GOT3 (cell line): ENCODE data around the gene PROSER2.
A peak's percentile ranks its signal among the peaks of the same experiment; 100 is the strongest.

ENCODE experiments used
- DNase-seq: peaks from one replicate; lab custom pipeline; 2025; ENCODE audit warnings: mixed read lengths; lab: John Stamatoyannopoulos, UW

PROSER2 gene

DNA sequence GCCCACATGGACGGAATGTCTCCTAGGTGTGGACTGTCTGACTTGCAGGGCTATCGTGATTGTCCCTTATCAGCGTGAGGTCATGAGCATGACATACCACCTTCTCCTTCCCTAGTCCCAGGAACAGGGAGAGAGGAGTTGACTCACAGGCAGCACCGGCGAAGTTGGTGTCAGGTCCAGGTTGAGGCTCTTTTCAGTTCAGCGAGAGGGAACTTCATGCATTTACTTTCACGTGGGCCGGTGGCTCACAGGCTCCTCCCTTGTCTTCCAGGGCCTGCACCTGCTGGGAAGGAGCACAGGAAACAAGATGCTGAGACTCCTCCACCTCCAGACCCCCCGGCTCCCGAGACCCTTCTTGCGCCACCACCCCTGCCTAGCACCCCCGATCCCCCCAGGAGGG, 46.1 kb downstream of the PROSER2 start:
- DNase-seq, result no peak

DNA sequence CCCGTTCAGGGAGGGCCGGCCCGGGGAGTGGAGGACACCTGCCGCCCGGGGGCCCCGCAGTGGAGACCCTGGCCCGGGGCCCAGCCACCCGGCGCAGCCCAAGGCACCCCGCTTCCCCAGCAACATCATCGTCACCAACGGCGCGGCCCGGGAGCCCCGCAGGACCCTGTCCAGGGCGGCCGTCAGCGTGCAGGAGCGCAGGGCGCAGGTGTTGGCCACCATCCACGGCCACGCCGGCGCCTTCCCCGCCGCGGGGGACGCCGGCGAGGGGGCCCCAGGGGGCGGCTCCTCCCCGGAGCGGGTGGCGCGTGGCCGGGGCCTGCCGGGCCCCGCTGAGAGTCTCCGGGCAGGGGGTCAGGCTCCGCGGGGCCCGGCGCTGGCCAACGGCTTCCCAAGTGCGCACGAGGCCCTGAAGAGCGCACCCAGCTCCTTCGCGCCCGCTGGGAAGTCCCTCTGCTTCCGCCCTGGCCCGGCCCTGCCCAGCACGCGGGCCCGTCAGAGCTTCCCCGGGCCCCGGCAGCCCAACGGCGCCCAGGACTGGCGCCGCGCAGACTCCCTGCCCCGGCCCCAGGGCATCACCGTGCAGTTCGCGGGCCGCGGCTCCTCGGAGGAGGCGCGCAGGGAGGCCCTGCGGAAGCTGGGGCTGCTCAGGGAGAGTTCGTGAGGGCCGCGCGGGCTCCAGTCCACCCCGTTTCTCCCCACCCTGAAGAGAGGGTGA, 46.7 kb downstream of the PROSER2 start:
- no peak for DNase-seq

DNA sequence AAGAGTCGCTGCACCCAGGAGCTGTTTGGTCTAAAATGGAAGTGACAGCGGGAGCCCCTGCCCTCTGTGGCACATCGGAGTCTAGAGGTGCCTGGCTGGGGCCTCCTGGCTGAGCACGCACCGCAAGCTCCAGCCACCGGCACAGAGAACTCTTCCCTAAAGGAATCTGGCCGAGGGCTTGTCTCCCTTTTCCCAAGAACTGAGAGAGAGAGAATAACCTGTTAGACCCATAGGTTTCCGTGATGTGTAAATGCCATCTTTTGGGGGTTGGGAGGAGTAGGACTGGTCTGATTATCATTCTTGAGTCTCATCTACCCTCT, 47.3 kb downstream of the PROSER2 start:
- DNase-seq, result no peak

DNA sequence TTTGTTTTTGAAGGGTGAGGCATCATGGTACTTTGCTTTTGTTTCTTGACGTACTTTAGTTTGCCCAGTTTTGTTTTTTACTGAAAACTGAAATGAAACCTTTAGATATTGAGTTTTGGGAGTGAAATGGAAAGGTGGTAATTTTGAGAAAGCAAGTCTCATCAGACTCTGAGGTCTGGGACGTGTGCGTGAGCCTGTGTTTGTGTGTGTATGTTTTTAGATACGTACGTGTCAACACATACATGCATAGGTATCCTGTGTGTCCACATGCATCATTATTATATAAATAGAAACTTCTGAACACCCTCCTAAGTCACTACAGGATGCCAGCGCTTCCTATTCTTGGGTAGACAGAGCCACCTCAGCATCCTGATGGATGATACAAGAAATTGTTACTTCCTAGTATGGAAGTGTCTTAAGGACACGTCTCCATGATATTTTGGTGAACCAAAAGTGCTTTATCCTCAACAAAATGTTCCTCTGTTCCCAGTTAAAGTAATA, 47.8 kb downstream of the PROSER2 start:
- no peak for DNase-seq

DNA sequence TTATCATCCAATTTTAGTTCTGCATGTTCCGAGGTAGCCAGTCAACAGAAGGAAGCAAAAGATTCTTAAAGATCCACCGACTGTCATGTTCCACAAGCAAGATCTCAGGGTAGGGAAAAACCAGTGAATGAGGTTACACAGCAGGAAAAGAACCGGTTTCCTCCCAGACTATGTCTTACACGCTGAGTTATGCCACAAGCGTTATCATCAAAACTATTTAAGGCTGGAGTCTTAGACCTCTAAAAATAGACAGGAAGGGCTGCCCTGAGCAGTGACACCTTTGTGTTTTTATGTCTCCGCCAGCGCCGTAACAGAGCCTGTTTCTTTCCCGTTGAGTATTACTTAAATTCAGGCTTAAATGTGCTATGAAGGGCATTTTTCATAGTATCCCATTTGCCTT, 48.3 kb downstream of the PROSER2 start:
- DNase-seq, result no peak

DNA sequence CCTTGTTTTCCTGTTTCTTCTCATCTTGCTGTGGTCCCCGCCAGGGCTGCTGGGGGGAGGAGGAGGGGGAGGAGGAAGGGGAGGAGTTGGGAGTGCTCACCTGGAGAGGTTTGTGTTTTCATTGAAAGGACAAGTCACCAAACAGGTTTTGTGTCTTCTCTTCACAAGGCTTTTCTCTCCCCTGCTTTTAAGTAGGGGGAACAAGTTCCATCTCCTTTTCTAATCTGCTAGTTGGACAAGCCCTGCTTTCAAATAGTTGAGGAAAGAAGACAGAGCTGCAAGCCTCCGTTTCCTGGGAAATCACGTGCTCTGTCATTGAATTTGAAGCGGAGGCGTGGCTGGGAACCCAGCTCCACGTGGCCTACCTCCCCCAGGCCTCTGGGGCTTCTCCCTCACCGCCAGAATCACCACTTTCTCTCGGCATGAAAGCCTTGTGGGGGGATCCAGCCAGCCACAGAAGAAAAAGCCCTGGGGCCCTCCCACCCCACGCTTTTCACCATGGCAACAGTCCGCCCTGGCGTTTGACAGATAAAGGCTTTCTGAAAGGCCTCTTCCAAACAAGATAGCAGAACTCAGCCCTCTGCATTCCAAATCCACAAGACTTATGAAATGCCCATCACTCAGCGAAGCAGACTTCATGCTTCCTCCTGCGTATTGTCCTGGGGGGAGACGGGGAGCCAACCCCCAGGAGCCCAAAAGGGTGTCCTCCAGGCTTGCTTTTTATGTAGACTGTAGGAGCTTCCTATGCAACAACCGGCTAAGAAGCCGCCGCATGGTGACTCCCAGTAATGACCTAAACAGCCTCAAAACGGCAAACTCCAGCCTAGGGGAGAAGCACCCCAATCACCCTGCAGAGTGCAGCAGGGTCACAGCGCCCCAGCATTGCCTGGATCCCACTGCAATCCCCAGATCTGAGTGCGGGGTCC, 51.7 kb downstream of the PROSER2 start:
- DNase-seq, result no peak

DNA sequence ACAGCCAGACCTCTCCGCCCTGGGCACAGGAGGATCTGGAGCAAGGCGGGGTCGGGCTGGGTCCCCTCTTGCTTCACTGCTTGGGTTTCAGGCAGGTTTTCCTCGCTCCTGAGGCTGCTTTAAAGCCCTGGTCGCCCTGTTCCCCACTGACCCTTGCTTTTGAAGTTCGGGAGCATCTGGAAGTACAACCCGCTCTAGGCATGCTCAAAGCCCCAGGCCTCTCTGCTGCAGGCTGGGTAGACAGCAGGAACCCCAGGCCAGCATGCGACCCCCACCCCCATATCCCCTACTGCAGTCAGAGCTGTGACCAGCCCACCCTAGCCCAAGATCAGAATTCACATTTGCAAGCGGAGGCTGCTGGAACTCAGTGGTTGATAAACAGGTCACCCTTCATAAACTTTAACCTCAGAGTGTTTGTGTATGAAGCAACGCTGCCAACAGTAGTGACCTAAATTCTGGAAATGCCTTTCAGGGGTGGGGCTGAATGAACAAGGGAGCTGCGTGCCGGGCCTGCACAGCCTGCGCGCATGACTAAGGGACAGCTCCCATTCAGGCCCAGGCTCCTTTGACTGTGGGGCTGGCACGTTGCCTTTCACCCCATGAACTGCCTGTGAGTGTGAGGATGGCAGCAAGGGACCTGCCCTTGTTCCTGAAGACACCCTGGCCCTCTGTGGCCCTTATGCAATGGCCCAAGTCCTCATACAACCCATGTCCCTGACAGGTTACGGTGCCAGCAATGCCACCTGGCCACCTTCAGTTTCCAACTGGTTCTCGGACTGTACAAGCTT, 52.5 kb downstream of the PROSER2 start:
- DNase-seq, result peak; percentile 45

DNA sequence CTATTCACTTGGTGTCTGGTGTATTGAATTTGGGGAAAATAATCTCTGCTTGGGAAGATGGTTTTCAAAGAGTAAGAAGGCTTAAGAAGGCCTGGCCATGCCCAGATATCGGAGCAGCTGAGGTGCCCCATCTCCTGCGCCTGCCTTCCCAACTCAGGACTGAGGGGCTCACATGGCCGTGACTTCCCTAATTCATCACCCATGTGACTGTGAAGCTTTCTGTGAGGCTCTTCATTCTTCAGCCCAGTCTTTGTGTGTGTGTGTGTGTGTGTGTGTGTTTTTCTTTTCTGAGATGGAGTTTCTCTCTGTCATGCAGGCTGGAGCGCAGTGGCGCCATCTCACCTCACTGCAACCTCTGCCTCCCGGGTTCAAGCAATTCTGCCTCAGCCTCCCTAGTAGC, 53.2 kb downstream of the PROSER2 start:
- DNase-seq, result no peak

DNA sequence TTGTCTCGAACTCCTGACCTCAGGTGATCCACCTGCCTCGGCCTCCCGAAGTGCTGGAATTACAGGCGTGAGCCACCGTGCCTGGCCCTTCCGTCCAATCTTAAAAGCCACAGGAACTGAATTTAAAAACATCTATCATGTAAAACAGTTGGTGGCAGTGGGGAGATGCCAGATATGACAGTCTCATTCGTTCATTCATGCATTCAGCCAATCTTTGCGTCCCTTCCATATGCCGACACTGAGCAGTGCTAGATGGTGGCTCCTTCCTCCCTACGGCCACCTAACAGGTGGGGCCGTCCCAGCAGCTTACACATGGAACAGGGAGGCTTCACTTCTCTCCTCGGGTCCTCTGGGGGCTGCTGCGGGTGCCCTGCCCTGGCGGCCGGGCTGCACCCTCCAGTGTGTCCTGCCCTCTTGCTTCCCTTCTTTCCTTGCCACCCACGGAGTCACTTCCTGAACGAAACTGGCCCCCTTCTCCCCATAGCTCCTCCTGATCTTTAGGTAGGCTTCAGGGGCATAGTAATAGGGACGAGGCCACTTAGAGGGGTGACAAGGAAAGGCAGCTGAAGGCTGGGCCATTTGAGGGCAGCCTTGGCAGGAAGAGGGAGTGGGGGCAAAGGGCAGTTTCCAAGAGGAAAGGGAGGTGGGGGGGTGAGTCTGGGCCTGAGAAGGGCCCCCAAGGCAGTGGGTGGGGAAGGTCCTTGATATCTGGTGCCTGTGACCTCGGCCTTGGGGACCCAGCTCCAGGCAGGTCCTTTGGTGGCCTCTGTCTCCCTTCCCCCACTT, 53.8 kb downstream of the PROSER2 start:
- no peak for DNase-seq

DNA sequence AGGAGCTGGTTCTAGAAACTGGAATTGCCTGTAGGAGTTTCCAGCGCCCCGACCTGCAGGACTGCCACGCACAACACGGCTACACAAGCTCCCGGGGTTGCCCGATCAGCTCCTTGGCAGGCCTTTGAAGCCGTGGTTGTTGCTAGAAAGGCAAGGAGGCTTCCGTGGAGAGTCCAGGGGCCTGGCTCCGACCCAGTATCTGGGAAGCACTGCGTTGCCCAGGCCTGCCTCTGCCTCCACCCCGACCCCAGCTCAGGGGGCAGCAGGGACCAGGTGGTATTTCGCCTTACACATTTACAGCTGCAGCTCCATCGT, 54.4 kb downstream of the PROSER2 start:
- DNase-seq, result no peak

DNA sequence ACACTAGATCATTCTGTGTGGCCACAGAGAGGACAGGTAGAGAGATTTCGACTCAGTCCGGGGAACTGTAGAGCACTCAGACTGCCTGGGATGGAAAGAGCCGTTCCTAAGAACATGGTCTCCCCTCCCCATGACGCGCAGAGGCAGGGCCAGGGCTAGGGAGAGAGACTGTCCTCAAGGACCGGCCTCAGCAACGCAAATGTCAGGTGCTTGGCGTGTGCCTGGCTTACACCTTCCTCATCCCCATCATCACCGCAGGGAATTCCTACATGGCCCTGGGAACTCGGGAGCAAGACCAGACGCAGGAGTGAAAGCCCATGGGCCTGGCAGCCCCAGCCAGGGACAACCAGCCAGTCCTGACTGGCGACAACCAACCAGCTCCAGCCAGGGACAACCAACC, 55.6 kb downstream of the PROSER2 start:
- no peak for DNase-seq

DNA sequence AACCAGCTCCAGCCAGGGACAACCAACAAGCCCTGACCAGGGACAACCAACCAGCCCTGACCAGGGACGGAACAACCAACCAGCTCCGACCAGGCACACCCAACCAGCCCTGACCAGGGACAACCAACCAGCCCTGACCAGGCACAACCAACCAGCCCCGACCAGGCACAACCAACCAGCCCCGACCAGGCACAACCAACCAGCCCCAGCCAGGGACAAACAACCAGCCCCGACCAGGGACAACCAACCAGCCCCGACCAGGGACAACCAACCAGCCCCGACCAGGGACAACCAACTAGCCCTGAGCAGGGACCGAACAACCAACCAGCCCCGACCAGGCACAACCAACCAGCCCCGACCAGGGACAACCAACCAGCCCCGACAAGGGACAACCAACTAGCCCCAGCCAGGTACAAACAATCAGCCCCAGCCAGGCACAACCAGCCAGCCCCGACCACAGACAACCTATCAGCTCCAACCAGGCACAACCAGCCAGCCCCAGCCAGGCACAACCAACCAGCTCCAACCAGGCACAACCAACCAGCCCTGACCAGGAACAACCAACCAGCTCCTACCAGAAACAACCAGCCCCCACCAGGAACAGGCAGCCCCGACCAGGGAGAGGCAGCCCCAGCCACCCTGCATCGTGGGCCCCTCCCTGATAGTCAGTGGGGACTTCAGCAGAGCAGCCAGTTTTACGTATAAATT, 56.4 kb downstream of the PROSER2 start:
- no peak for DNase-seq

DNA sequence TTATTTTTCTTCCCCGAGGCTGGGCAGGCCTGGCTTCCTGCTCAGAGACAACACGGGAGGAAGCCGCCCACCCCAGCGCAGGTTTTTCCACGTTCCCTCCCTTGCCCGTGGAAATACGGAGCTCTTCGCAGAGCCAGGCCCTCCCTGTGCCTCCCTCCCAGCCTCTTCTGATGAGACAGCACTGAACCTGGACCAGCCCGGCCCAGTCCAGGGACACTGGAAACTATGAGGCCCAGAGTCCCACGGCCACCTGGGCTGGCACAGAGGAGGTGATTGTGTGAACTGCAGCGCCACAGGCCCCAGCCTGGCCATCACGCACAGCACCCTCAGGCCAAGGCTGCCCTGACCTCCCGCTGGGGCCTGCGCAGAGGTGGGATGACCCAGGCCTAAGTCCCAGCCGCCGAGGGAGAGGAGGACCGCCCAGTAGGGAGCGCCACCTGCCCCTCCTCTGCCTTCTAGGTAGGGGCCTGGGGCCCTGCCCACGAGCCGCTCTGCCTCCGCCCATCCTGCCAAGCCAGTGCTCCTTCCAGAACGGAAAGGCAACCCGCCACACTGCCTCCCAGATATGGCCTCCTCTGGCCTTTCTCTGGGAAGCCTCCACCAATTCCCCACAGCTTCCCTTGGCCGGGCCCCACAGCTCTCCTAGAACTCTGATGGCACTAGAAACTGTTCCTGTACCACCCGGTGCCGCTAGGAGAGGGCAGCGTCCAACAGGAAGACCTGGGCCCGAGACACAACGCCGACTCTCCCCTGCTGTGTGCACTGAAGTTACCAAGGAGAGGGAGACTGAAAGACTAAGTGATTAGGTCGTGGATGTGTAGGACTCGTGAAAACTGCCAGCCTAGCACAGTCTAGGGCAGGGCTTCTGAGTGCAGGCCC, 57.2 kb downstream of the PROSER2 start:
- DNase-seq, result no peak

DNA sequence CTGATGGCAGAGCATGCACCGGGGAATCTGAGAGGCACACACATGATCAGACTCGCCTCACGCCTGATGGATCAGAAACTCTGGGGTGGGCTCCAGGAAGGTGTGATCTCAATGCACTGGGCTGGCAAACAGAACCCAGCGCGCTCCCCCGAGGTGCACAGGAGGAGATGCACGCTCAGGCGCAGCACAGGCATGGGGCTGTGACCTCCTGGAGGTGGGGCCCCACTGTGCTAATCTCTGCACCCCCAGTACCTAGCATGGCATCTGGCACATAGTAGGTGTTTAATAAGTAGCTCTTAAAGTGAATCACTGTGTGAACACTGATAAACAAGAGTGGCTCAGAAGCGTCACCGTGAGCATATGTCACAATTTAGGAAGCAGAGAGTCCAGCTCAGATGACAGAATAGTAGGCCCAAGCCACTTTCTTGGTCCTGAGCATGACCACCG, 57.9 kb downstream of the PROSER2 start:
- no peak for DNase-seq

DNA sequence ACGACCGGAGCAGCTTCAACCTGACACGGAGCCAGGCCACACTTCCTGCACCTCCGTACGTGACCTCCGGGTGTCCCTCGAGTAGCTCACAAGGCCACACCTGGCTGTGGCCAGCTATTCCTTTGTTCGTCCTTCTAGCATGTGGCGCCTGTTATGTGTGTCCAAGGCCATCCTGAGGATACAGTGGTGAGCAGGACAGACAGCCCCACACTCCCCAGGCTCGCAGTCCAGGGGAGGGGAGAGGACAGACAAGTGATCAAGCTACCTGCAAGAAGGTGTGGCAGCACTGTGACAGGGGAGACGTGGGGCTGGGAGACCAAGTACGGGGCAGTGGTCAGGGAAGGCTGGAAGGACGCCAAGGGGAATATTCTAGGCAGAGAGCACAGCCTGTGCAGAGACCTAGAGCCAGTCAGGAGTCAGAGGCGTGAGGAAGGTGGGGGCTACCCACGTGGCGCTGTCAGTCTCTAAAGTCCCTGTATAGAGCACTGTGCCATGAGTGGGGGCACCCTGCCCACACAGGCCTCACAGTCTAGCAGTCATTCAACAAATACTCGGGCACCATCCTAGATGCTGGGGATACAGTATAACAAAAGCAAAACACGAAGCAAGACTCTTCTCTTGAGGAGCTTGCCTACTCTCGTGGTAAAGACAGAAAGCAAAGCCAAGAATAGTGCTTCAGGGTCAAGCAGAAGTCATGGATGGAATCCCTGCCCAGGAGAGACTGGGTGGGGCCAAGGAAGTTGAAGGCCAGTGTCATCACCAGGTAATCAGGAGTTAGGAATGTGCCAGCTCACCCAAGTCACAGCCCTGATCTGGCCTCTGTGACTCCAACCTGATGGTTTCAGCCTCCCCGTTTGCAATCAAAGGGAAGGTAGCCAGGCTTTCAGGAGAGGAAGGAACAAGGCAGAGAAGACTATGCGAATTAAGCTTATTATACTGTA, 58.6 kb downstream of the PROSER2 start:
- DNase-seq, result no peak

DNA sequence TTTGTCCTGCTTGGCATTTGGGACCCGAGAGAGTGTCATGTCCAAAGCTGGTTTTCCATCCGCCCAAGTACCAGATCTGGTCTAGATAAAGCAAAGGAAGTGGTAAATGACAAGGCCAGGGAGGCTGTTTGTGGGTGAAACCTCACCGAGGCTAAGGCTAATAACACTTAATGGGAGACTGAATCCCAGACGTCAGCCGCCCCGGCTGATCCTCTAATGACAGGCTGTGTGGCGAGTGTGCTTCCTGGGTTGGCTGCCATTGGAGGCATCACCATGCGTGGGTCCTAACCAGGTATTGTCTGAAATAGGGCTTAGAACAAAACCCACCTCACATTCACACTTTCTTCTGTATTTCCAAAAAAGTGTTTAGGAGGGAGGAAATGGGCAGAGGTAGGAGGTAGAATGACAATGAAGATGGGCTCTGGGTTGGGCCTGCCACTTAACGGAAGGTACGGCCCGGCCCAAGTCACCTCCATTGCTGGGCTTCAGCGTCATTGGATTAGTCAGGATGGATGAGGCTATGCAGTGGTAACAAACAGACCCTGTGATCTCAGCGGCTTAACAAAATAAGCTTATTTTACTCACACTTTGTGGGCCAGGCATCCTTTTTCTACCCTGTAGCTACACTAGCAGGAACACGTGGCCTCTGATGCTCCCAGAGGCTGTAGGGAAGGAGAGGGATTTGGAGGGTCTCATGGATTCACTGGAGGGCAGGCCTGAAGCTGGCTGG, 59.7 kb downstream of the PROSER2 start:
- no peak for DNase-seq

DNA sequence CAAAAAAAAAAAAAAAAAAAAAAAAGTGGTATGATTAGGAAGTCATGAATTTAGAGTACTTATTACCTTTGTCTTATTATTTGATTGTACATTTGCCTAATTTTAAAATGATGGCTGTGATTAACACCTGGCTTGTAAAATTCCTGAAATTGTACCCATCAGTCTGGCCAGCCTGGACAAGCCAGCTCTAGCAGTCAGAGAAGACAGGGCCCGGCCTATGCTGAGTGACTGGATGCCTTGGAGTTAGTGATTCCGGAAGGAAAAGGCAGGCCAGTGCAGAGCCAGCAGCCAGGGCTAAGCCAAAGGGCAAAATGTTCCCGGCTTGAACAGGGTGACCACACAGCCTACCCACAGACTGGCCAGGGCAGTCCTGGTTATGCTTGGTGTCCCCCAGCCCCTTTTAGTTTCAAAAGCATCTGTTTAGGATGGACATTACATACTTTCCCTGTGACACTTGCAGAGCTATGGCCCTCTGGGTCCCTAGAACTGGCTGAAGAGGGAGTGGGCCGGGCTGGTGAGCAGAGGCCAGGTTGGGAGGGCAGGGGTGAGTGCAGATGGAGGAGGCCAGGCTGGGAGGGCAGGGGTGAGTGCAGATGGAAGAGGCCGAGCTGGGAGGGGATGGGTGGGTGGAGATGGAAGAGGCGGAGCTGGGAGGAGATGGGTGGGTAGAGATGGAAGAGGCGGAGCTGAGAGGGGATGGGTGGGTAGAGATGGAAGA, 61.7 kb downstream of the PROSER2 start:
- no peak for DNase-seq
